Esophagus muscularis mucosa (tissue), 4 donors: ENCODE measurements around the gene SUPT3H.

Experiments used
- CTCF ChIP-seq, 3 experiments: fragments of 200-600 bp in 2 of 3; fragments of 450-650 bp in 1 of 3; sonication (generic) in 2 of 3; IDR thresholded peaks; one replicate each; pipeline ENCODE4 v1.5.1; 2017 to 2019; ENCODE audit warnings: antibody characterized with exemption in 3 of 3, mild to moderate bottlenecking in 2 of 3, moderate library complexity in 1 of 3
- EP300 ChIP-seq: sonication (generic); formaldehyde crosslinking; IDR thresholded peaks from one replicate; pipeline ENCODE4 v1.6.1; 2017; ENCODE audit warnings: antibody characterized with exemption
- POLR2A ChIP-seq: fragments of 450-650 bp; IDR thresholded peaks from one replicate; pipeline ENCODE4 v1.6.1; 2017; ENCODE audit warnings: antibody characterized with exemption, moderate library complexity, mild to moderate bottlenecking, low read depth
- POLR2AphosphoS5 ChIP-seq, 2 donors: sonication (generic); formaldehyde crosslinking; IDR thresholded peaks; one replicate each; pipeline ENCODE4 v1.6.1; 2017; ENCODE audit warnings: antibody characterized with exemption in 2 of 2

GRCh38 chr6:44955145-44955544, 422.6 kb downstream of the SUPT3H start:
- no peak for TF ChIP-seq CTCF (IDR thresholded peaks at IDR 0.05)
- no peak for TF ChIP-seq EP300
- no peak for TF ChIP-seq POLR2AphosphoS5 (IDR thresholded peaks at IDR 0.05)
- TF ChIP-seq POLR2A = no peak
